ENCODE data around the gene CTF1.
A peak's percentile ranks its signal among the peaks of the same experiment; 100 is the strongest.

DNA sequence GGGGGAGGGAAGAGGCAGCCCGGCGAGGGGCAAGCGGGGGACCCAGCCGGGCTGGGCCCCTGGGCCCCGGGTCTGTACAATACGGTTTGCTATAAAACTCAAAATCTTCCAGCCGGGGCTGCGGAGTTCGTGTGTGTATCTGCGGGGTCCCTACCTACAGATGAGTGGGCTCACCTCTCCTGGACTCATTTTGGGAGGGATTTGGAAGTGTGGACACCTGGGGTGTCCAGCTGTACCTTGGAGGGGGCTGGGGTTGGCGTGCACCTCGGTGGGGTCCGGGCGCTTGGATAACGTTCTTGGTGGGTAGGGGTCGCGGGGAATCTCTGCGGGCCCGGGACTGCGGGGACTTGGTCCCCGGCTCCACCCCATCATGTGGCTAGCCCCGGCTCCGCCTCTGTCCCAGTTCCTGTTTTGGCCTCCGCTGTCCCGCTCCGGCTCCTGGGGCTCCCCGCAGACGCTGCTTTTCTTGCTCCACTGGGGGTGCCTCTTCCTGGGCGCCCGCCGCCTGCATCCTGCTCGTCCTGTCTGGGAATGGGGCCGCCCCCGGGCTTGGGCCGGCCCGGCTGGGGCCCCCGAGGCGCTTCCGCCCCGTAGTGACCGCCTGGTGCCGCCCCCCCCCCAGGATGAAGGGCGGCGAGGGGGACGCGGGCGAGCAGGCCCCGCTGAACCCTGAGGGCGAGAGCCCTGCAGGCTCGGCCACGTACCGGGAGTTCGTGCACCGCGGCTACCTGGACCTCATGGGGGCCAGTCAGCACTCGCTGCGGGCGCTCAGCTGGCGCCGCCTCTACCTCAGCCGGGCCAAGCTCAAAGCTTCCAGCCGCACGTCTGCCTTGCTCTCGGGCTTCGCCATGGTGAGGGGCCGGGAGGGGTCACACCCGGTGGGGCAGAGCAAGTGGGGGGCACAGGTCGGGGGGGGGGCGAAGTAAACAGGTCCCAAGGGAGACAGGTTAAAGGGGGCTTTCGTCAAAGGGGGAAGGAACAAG is 52.5 kb downstream of the CTF1 start, which contains the start of gene ORAI3:
- TF ChIP-seq, protein P1, sequence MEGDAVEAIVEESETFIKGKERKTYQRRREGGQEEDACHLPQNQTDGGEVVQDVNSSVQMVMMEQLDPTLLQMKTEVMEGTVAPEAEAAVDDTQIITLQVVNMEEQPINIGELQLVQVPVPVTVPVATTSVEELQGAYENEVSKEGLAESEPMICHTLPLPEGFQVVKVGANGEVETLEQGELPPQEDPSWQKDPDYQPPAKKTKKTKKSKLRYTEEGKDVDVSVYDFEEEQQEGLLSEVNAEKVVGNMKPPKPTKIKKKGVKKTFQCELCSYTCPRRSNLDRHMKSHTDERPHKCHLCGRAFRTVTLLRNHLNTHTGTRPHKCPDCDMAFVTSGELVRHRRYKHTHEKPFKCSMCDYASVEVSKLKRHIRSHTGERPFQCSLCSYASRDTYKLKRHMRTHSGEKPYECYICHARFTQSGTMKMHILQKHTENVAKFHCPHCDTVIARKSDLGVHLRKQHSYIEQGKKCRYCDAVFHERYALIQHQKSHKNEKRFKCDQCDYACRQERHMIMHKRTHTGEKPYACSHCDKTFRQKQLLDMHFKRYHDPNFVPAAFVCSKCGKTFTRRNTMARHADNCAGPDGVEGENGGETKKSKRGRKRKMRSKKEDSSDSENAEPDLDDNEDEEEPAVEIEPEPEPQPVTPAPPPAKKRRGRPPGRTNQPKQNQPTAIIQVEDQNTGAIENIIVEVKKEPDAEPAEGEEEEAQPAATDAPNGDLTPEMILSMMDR (IDR thresholded peaks at IDR 0.05; ENCODE audit: low read depth, low read length, missing input control), result no peak
- peak in 1 of 2 donors; percentile 18 for TF ChIP-seq GABPA (IDR thresholded peaks at IDR 0.05 in 1 of 2, conservative IDR thresholded peaks at IDR 0.05 in 1 of 2)
- TF ChIP-seq, protein P2, sequence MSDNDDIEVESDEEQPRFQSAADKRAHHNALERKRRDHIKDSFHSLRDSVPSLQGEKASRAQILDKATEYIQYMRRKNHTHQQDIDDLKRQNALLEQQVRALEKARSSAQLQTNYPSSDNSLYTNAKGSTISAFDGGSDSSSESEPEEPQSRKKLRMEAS (IDR thresholded peaks at IDR 0.05), result no peak
- TF ChIP-seq, protein P3, sequence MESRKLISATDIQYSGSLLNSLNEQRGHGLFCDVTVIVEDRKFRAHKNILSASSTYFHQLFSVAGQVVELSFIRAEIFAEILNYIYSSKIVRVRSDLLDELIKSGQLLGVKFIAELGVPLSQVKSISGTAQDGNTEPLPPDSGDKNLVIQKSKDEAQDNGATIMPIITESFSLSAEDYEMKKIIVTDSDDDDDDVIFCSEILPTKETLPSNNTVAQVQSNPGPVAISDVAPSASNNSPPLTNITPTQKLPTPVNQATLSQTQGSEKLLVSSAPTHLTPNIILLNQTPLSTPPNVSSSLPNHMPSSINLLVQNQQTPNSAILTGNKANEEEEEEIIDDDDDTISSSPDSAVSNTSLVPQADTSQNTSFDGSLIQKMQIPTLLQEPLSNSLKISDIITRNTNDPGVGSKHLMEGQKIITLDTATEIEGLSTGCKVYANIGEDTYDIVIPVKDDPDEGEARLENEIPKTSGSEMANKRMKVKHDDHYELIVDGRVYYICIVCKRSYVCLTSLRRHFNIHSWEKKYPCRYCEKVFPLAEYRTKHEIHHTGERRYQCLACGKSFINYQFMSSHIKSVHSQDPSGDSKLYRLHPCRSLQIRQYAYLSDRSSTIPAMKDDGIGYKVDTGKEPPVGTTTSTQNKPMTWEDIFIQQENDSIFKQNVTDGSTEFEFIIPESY (IDR thresholded peaks at IDR 0.05), result no peak
- TF ChIP-seq FOXA1 (IDR thresholded peaks at IDR 0.05), result no peak
- TF ChIP-seq, protein P4, sequence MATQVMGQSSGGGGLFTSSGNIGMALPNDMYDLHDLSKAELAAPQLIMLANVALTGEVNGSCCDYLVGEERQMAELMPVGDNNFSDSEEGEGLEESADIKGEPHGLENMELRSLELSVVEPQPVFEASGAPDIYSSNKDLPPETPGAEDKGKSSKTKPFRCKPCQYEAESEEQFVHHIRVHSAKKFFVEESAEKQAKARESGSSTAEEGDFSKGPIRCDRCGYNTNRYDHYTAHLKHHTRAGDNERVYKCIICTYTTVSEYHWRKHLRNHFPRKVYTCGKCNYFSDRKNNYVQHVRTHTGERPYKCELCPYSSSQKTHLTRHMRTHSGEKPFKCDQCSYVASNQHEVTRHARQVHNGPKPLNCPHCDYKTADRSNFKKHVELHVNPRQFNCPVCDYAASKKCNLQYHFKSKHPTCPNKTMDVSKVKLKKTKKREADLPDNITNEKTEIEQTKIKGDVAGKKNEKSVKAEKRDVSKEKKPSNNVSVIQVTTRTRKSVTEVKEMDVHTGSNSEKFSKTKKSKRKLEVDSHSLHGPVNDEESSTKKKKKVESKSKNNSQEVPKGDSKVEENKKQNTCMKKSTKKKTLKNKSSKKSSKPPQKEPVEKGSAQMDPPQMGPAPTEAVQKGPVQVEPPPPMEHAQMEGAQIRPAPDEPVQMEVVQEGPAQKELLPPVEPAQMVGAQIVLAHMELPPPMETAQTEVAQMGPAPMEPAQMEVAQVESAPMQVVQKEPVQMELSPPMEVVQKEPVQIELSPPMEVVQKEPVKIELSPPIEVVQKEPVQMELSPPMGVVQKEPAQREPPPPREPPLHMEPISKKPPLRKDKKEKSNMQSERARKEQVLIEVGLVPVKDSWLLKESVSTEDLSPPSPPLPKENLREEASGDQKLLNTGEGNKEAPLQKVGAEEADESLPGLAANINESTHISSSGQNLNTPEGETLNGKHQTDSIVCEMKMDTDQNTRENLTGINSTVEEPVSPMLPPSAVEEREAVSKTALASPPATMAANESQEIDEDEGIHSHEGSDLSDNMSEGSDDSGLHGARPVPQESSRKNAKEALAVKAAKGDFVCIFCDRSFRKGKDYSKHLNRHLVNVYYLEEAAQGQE (IDR thresholded peaks at IDR 0.05), result peak; percentile 57
- TF ChIP-seq, protein P5, sequence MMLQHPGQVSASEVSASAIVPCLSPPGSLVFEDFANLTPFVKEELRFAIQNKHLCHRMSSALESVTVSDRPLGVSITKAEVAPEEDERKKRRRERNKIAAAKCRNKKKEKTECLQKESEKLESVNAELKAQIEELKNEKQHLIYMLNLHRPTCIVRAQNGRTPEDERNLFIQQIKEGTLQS (IDR thresholded peaks at IDR 0.05), result no peak
- TF ChIP-seq RXRA (IDR thresholded peaks at IDR 0.05), result no peak
